ENCODE data around the gene CCZ1. TPM values are rescaled to one million over a fixed set of nuclear protein-coding genes. Genes with fewer than 3 reads are reported as not detected.
"Not testable (repeated sequence)": the region's sequence is repeated elsewhere in the genome, so short reads cannot be mapped to it uniquely, and the experiment has no call there.

Gene CCZ1
- total and polyA plus RNA-seq, 4 donors: 39.4 to 62.1 (median 47.5) TPM

DNA sequence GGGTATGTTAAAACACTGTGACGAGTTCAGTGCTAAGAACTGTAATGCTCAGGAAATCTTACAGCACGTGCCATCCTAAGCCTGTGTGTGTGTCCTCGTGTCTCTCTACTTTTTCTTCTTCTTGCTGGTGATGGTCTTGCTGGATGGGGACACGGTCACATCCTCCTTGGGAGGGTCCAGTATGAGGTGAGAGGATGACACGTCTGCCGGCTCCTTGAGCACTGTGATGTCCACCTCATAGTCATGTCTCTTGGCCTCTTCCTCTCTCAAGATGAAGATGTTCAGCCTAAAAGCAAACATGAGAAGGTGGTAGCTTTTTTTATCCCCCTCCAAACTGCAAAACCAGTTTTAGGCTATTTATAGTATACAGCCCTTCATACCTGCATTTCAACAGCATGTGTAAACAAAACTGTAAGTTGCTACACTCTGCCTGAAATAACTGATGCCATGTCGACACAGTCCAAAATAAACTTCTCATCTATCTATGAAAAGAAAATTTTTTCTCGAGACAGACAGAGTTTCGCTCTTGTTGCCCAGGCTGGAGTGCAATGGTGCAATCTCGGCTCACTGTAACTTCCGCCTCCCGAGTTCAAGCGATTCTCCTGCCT is 27.8 kb downstream of the CCZ1 start:
- not testable (repeated sequence) for H3K4me1 ChIP-seq (ENCODE audit: control insufficient read depth in 5 of 5, insufficient read depth in 5 of 5, low read length in 5 of 5); H3K9ac ChIP-seq (ENCODE audit: insufficient read depth in 1 of 2, low read length in 2 of 2); DNase-seq; ATAC-seq (ENCODE audit: insufficient read depth, low FRiP score); H3K27ac ChIP-seq (ENCODE audit: low read depth in 1 of 2, low read length in 1 of 2); H3K36me3 ChIP-seq (ENCODE audit: control insufficient read depth in 4 of 4, insufficient read depth in 4 of 4, low read length in 4 of 4); H3K9me3 ChIP-seq (ENCODE audit: control insufficient read depth in 4 of 4, insufficient read depth in 3 of 4, low read length in 3 of 4); H3K27me3 ChIP-seq (ENCODE audit: control insufficient read depth in 3 of 3, insufficient read depth in 3 of 3, low read length in 2 of 3); H3K4me3 ChIP-seq
- 72% methylated on average over 2 of the region's 13 CpGs; no CpG with 5 or more reads in 1 of the 2 donors for WGBS, 2 donors

GRCh38 chr7:5930290-5930689 is 31.8 kb downstream of the CCZ1 start:
- H3K4me3 ChIP-seq; H3K27ac ChIP-seq (ENCODE audit: low read depth in 1 of 2, low read length in 1 of 2); DNase-seq; ATAC-seq (ENCODE audit: insufficient read depth, low FRiP score); H3K9me3 ChIP-seq (ENCODE audit: control insufficient read depth in 4 of 4, insufficient read depth in 3 of 4, low read length in 3 of 4); H3K27me3 ChIP-seq (ENCODE audit: control insufficient read depth in 3 of 3, insufficient read depth in 3 of 3, low read length in 2 of 3); H3K4me1 ChIP-seq (ENCODE audit: control insufficient read depth in 5 of 5, insufficient read depth in 5 of 5, low read length in 5 of 5); H3K9ac ChIP-seq (ENCODE audit: insufficient read depth in 1 of 2, low read length in 2 of 2); H3K36me3 ChIP-seq (ENCODE audit: control insufficient read depth in 4 of 4, insufficient read depth in 4 of 4, low read length in 4 of 4): not testable (repeated sequence)
- WGBS, 2 donors: no CpG with 5 or more reads among the region's 10 CpGs

- H3K27ac ChIP-seq (ENCODE audit: low read depth in 1 of 2, low read length in 1 of 2); H3K9me3 ChIP-seq (ENCODE audit: control insufficient read depth in 4 of 4, insufficient read depth in 3 of 4, low read length in 3 of 4); DNase-seq; H3K27me3 ChIP-seq (ENCODE audit: control insufficient read depth in 3 of 3, insufficient read depth in 3 of 3, low read length in 2 of 3); H3K4me1 ChIP-seq (ENCODE audit: control insufficient read depth in 5 of 5, insufficient read depth in 5 of 5, low read length in 5 of 5); H3K4me3 ChIP-seq; H3K36me3 ChIP-seq (ENCODE audit: control insufficient read depth in 4 of 4, insufficient read depth in 4 of 4, low read length in 4 of 4); H3K9ac ChIP-seq (ENCODE audit: insufficient read depth in 1 of 2, low read length in 2 of 2); ATAC-seq (ENCODE audit: insufficient read depth, low FRiP score): not testable (repeated sequence)
- 98 to 99% methylated on average over 13 to 14 of the region's 14 CpGs for WGBS, 2 donors
Measured at GRCh38 chr7:5931250-5931649, 32.7 kb downstream of the CCZ1 start.

- not testable (repeated sequence) for H3K27me3 ChIP-seq (ENCODE audit: control insufficient read depth in 3 of 3, insufficient read depth in 3 of 3, low read length in 2 of 3); H3K4me3 ChIP-seq; ATAC-seq (ENCODE audit: insufficient read depth, low FRiP score); H3K27ac ChIP-seq (ENCODE audit: low read depth in 1 of 2, low read length in 1 of 2); H3K4me1 ChIP-seq (ENCODE audit: control insufficient read depth in 5 of 5, insufficient read depth in 5 of 5, low read length in 5 of 5); H3K9ac ChIP-seq (ENCODE audit: insufficient read depth in 1 of 2, low read length in 2 of 2); H3K9me3 ChIP-seq (ENCODE audit: control insufficient read depth in 4 of 4, insufficient read depth in 3 of 4, low read length in 3 of 4); H3K36me3 ChIP-seq (ENCODE audit: control insufficient read depth in 4 of 4, insufficient read depth in 4 of 4, low read length in 4 of 4)
- peak in 1 of 3 donors; percentile 11 for DNase-seq
- WGBS, 2 donors: 86 to 88% methylated on average over 4 of the region's 13 CpGs
Measured at GRCh38 chr7:5931905-5932644, 33.5 kb downstream of the CCZ1 start.

DNA sequence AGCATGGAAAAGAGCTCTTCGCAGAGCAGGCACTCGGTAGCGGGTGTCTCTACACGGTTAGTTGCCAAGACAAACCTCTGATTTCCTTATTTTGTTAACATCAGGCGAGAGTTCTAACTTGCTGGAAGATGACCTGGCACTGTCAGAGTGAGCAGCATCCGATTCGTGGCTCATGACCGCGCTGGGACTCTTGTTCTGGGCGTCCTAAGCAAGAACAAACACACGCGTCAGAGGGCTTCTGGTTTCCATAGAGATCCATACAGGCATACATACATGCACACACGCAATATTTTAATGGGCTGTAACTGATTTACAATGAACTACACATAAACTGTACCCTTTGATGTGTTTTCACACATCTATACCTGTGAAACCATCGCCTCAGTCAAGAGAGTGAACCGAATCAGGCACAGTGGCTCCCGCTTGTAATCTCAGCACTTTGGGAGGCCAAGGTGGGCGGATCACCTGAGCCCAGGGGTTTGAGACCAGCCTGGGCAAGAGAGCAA is 36.5 kb downstream of the CCZ1 start:
- not testable (repeated sequence) for H3K9ac ChIP-seq (ENCODE audit: insufficient read depth in 1 of 2, low read length in 2 of 2); H3K27ac ChIP-seq (ENCODE audit: low read depth in 1 of 2, low read length in 1 of 2); H3K4me1 ChIP-seq (ENCODE audit: control insufficient read depth in 5 of 5, insufficient read depth in 5 of 5, low read length in 5 of 5); H3K27me3 ChIP-seq (ENCODE audit: control insufficient read depth in 3 of 3, insufficient read depth in 3 of 3, low read length in 2 of 3); H3K36me3 ChIP-seq (ENCODE audit: control insufficient read depth in 4 of 4, insufficient read depth in 4 of 4, low read length in 4 of 4); ATAC-seq (ENCODE audit: insufficient read depth, low FRiP score); H3K9me3 ChIP-seq (ENCODE audit: control insufficient read depth in 4 of 4, insufficient read depth in 3 of 4, low read length in 3 of 4); DNase-seq; H3K4me3 ChIP-seq
- WGBS, 2 donors: no CpG with 5 or more reads among the region's 17 CpGs

DNA sequence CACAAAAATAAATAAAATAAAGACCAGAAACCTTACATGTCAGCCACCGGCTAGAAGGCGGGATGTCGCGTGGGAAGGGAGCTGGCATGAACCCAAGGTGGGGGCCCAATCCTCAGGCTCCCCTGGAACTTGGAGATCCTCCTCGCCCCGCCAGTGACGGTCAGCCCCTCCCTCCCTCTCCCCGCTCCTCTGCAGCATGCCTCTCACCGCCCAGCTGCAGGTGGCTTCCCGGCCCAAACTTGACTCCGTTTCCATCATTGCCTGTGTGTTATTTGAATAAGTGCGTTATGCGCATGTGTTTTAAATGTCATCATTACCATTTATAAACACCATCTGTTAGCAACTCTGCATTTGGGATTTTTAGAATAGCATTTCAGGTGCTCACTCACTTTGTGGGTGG is 64.7 kb downstream of the CCZ1 start:
- not testable (repeated sequence) for DNase-seq; H3K27ac ChIP-seq (ENCODE audit: low read depth in 1 of 2, low read length in 1 of 2); H3K36me3 ChIP-seq (ENCODE audit: control insufficient read depth in 4 of 4, insufficient read depth in 4 of 4, low read length in 4 of 4); H3K9me3 ChIP-seq (ENCODE audit: control insufficient read depth in 4 of 4, insufficient read depth in 3 of 4, low read length in 3 of 4); H3K27me3 ChIP-seq (ENCODE audit: control insufficient read depth in 3 of 3, insufficient read depth in 3 of 3, low read length in 2 of 3); H3K4me3 ChIP-seq; ATAC-seq (ENCODE audit: insufficient read depth, low FRiP score); H3K4me1 ChIP-seq (ENCODE audit: control insufficient read depth in 5 of 5, insufficient read depth in 5 of 5, low read length in 5 of 5); H3K9ac ChIP-seq (ENCODE audit: insufficient read depth in 1 of 2, low read length in 2 of 2)
- 17 to 52% methylated on average over 2 to 5 of the region's 13 CpGs for WGBS, 2 donors

- 94% methylated on average over 4 to 5 of the region's 7 CpGs for WGBS, 2 donors
- H3K9ac ChIP-seq (ENCODE audit: insufficient read depth in 1 of 2, low read length in 2 of 2); ATAC-seq (ENCODE audit: insufficient read depth, low FRiP score); H3K36me3 ChIP-seq (ENCODE audit: control insufficient read depth in 4 of 4, insufficient read depth in 4 of 4, low read length in 4 of 4); H3K4me3 ChIP-seq; DNase-seq; H3K27ac ChIP-seq (ENCODE audit: low read depth in 1 of 2, low read length in 1 of 2); H3K27me3 ChIP-seq (ENCODE audit: control insufficient read depth in 3 of 3, insufficient read depth in 3 of 3, low read length in 2 of 3); H3K9me3 ChIP-seq (ENCODE audit: control insufficient read depth in 4 of 4, insufficient read depth in 3 of 4, low read length in 3 of 4); H3K4me1 ChIP-seq (ENCODE audit: control insufficient read depth in 5 of 5, insufficient read depth in 5 of 5, low read length in 5 of 5): not testable (repeated sequence)
Measured at GRCh38 chr7:5963810-5964209, 65.3 kb downstream of the CCZ1 start.

GRCh38 chr7:5970347-5970911 is 71.9 kb downstream of the CCZ1 start, which contains the start of gene RSPH10B:
Gene RSPH10B (minus strand): TSS chr7:5970689. CDS start chr7:5967116, 3,573 bp downstream.
- DNase-seq; H3K9ac ChIP-seq (ENCODE audit: insufficient read depth in 1 of 2, low read length in 2 of 2); H3K36me3 ChIP-seq (ENCODE audit: control insufficient read depth in 4 of 4, insufficient read depth in 4 of 4, low read length in 4 of 4); H3K4me1 ChIP-seq (ENCODE audit: control insufficient read depth in 5 of 5, insufficient read depth in 5 of 5, low read length in 5 of 5); H3K4me3 ChIP-seq; H3K9me3 ChIP-seq (ENCODE audit: control insufficient read depth in 4 of 4, insufficient read depth in 3 of 4, low read length in 3 of 4); H3K27me3 ChIP-seq (ENCODE audit: control insufficient read depth in 3 of 3, insufficient read depth in 3 of 3, low read length in 2 of 3); H3K27ac ChIP-seq (ENCODE audit: low read depth in 1 of 2, low read length in 1 of 2); ATAC-seq (ENCODE audit: insufficient read depth, low FRiP score): not testable (repeated sequence)
- WGBS, 2 donors: 13 to 21% methylated on average over 7 to 21 of the region's 43 CpGs

Data from lung (tissue), 10 donors.